Astrocyte of the spinal cord (primary cell): Measurements from ENCODE around the gene MIDN.

Experiments
- DNase-seq: peaks from one replicate; pipeline ENCODE4 v3.0.0; 2011; ENCODE audit warnings: low read depth, low spot score
- H3K4me3 ChIP-seq: 2 replicates; pipeline ENCODE4 v1.5.1; 2011; ENCODE audit warnings: low read depth, mild to moderate bottlenecking, low read length, moderate library complexity
- CTCF ChIP-seq: IDR thresholded peaks from 2 replicates; pipeline ENCODE4 v1.5.1; 2012; ENCODE audit warnings: low read depth, mild to moderate bottlenecking, low read length, inconsistent platforms
- in situ Hi-C: cut with HindIII; loops from 2 replicates; pipeline ENCODE4 v1.10.0; 2017; ENCODE audit warnings: low sequenced_read_pairs

Gene MIDN

GRCh38 chr19:1289686-1290025 is 41.3 kb downstream of the MIDN start:
- no peak for TF ChIP-seq CTCF
- in situ Hi-C loops: no loop called here
- no peak for DNase-seq
- H3K4me3 ChIP-seq: no peak overlapping the region

GRCh38 chr19:1290196-1290702 is 41.9 kb downstream of the MIDN start:
- in situ Hi-C loops: no loop called here
- no peak overlapping the region for H3K4me3 ChIP-seq
- DNase-seq: no peak
- TF ChIP-seq CTCF: no peak

- in situ Hi-C loops: no loop called here
- no peak for TF ChIP-seq CTCF
- no peak for DNase-seq
- H3K4me3 ChIP-seq: no peak overlapping the region
Measured at GRCh38 chr19:1290703-1291651, 42.6 kb downstream of the MIDN start.

- no peak for TF ChIP-seq CTCF
- no peak for DNase-seq
- in situ Hi-C loops: no loop called here
- no peak overlapping the region for H3K4me3 ChIP-seq
Measured at GRCh38 chr19:1291761-1292418, 43.5 kb downstream of the MIDN start.

- no peak overlapping the region for H3K4me3 ChIP-seq
- in situ Hi-C loops: no loop called here
- no peak for DNase-seq
- TF ChIP-seq CTCF: no peak
Measured at GRCh38 chr19:1292419-1293151, 44.2 kb downstream of the MIDN start.

- no peak for TF ChIP-seq CTCF
- no peak for DNase-seq
- H3K4me3 ChIP-seq: no peak overlapping the region
- in situ Hi-C loops: no loop called here
Measured at GRCh38 chr19:1293782-1294604, 45.6 kb downstream of the MIDN start.
